HepG2 (cell line): ENCODE data around the gene CKLF. TPM values are rescaled to one million over a fixed set of nuclear protein-coding genes. Genes with fewer than 3 reads are reported as not detected.
A peak's percentile ranks its signal among the peaks of the same experiment; 100 is the strongest.

ENCODE experiments used
- BCL6 ChIP-seq: IDR thresholded peaks from 2 replicates; pipeline ENCODE4 v1.6.1; 2016; ENCODE audit warnings: missing genetic modification reagents, missing compliant biosample characterization
- CEBPG ChIP-seq: IDR thresholded peaks from 2 replicates; pipeline ENCODE4 v1.6.1; 2016
- HNF1B ChIP-seq: sonication (generic); formaldehyde crosslinking; IDR thresholded peaks from 2 replicates; pipeline ENCODE4 v1.5.1; 2020; ENCODE audit warnings: mild to moderate bottlenecking, moderate library complexity, missing genetic modification reagents
- MNT ChIP-seq: fragments of 450-650 bp; IDR thresholded peaks from 2 replicates; pipeline ENCODE4 v1.6.1; 2016
- NFKBIZ ChIP-seq: IDR thresholded peaks from 2 replicates; pipeline ENCODE4 v1.6.1; 2018; ENCODE audit warnings: missing genetic modification reagents, missing compliant biosample characterization
- REL ChIP-seq: sonication (generic); formaldehyde crosslinking; conservative IDR thresholded peaks from 2 replicates; pipeline ENCODE4 v1.8.0; 2022; ENCODE audit warnings: mild to moderate bottlenecking, missing genetic modification reagents, moderate library complexity
- ZFP62 ChIP-seq: sonication (generic); formaldehyde crosslinking; IDR thresholded peaks from 2 replicates; pipeline ENCODE4 v1.4.0; 2020; ENCODE audit warnings: missing genetic modification reagents
- ZNF24 ChIP-seq: fragments of 450-650 bp; IDR thresholded peaks from 2 replicates; pipeline ENCODE4 v1.6.1; 2017; ENCODE audit warnings: antibody characterized with exemption, mild to moderate bottlenecking
- ZNF260 ChIP-seq: sonication (generic); formaldehyde crosslinking; IDR thresholded peaks from 2 replicates; pipeline ENCODE4 v1.4.0; 2020; ENCODE audit warnings: missing genetic modification reagents, low read depth, mild to moderate bottlenecking, borderline replicate concordance
- ZNF282 ChIP-seq: fragments of 450-650 bp; IDR thresholded peaks from 2 replicates; pipeline ENCODE4 v1.6.1; 2018; ENCODE audit not compliant: partially characterized antibody
- ZNF33A ChIP-seq: sonication (generic); formaldehyde crosslinking; IDR thresholded peaks from 2 replicates; pipeline ENCODE4 v1.5.1; 2020; ENCODE audit warnings: missing genetic modification reagents, mild to moderate bottlenecking, moderate library complexity, borderline replicate concordance
- ZNF569 ChIP-seq: sonication (generic); formaldehyde crosslinking; IDR thresholded peaks from 2 replicates; pipeline ENCODE4 v1.5.0; 2020; ENCODE audit warnings: mild to moderate bottlenecking, missing genetic modification reagents, moderate library complexity, borderline replicate concordance
- ZNF598 ChIP-seq: sonication (generic); formaldehyde crosslinking; IDR thresholded peaks from 2 replicates; pipeline ENCODE4 v1.5.1; 2020; ENCODE audit warnings: mild to moderate bottlenecking, missing genetic modification reagents, borderline replicate concordance
- ZNF878 ChIP-seq: sonication (generic); formaldehyde crosslinking; IDR thresholded peaks from 2 replicates; pipeline ENCODE4 v1.8.1; 2023; ENCODE audit warnings: mild to moderate bottlenecking, missing genetic modification reagents, moderate library complexity
- polyA plus RNA-seq, 8 experiments: library from polyadenylated mRNA; depleted of rRNA in 3 of 8; stranded (reverse) in 7 of 8; unstranded in 1 of 8; fragments of >200 nt; fragmentation: Illumina TruSeq in 4 of 8; extraction: Trizol in 4 of 8; gene quantifications; 2 replicates each; pipeline versions ENCODE4 v1.2.1 to v1.2.3, GENCODE V29; 2011 to 2016; ENCODE audit warnings: low read depth in 4 of 8, missing spikeins in 1 of 8, mixed read lengths in 1 of 8; ENCODE audit not compliant: insufficient read depth in 1 of 8
- total RNA-seq, 5 experiments: library from RNA; depleted of rRNA; stranded (reverse); fragments of >200 nt; fragmentation: Illumina TruSeq; extraction: Trizol; gene quantifications; 2 replicates each; pipeline ENCODE4 v1.2.3, GENCODE V29; 2016; ENCODE audit warnings: low read depth in 1 of 5

CKLF gene
- total and polyA plus RNA-seq, 2 of the 13 experiments (the other 11 are each of a cell fraction or from before 2014, with no cell fraction given), result 120 to 167 TPM

GRCh38 chr16:66554495-66554894, 2.1 kb downstream of the CKLF start (continued):
- 0 out of 2 replicates have a peak, but pooled peaks have one; percentile 24 for TF ChIP-seq ZNF878 (CRISPR knock-in tag)
- no peak for TF ChIP-seq ZNF33A (CRISPR knock-in tag)
- TF ChIP-seq BCL6, result no peak
- no peak for TF ChIP-seq HNF1B
- TF ChIP-seq CEBPG (CRISPR knock-in tag), result peak; percentile 30; the same call in 1 of the 2 replicates
- TF ChIP-seq ZNF24, result no peak
- TF ChIP-seq ZNF282, result no peak
- no peak for TF ChIP-seq NFKBIZ
- TF ChIP-seq ZNF260 (CRISPR knock-in tag), result no peak
- TF ChIP-seq ZNF569, result no peak
- no peak for TF ChIP-seq ZFP62 (CRISPR knock-in tag)
- no peak for TF ChIP-seq MNT
- TF ChIP-seq REL (CRISPR knock-in tag), result no peak
- no peak for TF ChIP-seq ZNF598 (CRISPR knock-in tag)
- TF ChIP-seq, all 625 proteins: peak for 3
